Measurements from ENCODE around the gene TRPV6.

DNA sequence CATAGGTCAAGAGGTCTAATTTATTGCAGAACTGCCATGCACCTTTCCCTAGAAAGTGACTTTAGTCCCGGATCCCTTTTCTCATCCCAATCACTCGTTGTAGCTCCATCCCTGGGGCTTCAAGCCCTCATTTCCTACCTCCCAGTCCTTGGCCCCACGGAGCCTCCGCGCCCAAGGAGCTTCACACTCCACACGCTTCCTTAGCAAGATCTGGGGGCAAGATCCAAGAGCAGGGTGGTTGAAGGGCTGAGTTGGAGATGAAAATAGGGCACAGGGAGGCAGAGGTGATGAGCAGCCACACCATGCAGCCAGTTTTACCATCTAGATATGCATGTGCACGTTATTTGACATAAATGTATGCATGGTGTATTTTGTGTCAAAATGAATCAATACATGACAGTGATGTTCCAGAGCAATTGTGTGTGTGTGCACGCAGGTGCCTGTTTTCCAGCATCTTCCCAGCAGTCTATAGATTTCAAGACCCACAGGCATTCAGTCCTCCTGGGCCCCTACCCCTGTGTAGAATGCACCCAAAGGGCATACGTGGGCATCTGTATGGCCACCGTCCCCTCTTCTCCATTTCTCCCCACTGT is 6.0 kb upstream of the TRPV6 start:
- TF ChIP-seq, protein P1, sequence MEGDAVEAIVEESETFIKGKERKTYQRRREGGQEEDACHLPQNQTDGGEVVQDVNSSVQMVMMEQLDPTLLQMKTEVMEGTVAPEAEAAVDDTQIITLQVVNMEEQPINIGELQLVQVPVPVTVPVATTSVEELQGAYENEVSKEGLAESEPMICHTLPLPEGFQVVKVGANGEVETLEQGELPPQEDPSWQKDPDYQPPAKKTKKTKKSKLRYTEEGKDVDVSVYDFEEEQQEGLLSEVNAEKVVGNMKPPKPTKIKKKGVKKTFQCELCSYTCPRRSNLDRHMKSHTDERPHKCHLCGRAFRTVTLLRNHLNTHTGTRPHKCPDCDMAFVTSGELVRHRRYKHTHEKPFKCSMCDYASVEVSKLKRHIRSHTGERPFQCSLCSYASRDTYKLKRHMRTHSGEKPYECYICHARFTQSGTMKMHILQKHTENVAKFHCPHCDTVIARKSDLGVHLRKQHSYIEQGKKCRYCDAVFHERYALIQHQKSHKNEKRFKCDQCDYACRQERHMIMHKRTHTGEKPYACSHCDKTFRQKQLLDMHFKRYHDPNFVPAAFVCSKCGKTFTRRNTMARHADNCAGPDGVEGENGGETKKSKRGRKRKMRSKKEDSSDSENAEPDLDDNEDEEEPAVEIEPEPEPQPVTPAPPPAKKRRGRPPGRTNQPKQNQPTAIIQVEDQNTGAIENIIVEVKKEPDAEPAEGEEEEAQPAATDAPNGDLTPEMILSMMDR (IDR thresholded peaks at IDR 0.05; ENCODE audit: insufficient read depth, low read length), result no peak
- TF ChIP-seq POLR2AphosphoS5 (IDR thresholded peaks at IDR 0.05; ENCODE audit: low read depth), result no peak
- TF ChIP-seq, protein P2, sequence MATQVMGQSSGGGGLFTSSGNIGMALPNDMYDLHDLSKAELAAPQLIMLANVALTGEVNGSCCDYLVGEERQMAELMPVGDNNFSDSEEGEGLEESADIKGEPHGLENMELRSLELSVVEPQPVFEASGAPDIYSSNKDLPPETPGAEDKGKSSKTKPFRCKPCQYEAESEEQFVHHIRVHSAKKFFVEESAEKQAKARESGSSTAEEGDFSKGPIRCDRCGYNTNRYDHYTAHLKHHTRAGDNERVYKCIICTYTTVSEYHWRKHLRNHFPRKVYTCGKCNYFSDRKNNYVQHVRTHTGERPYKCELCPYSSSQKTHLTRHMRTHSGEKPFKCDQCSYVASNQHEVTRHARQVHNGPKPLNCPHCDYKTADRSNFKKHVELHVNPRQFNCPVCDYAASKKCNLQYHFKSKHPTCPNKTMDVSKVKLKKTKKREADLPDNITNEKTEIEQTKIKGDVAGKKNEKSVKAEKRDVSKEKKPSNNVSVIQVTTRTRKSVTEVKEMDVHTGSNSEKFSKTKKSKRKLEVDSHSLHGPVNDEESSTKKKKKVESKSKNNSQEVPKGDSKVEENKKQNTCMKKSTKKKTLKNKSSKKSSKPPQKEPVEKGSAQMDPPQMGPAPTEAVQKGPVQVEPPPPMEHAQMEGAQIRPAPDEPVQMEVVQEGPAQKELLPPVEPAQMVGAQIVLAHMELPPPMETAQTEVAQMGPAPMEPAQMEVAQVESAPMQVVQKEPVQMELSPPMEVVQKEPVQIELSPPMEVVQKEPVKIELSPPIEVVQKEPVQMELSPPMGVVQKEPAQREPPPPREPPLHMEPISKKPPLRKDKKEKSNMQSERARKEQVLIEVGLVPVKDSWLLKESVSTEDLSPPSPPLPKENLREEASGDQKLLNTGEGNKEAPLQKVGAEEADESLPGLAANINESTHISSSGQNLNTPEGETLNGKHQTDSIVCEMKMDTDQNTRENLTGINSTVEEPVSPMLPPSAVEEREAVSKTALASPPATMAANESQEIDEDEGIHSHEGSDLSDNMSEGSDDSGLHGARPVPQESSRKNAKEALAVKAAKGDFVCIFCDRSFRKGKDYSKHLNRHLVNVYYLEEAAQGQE (IDR thresholded peaks at IDR 0.05; ENCODE audit: insufficient replicate concordance, low read depth), result no peak

All from HL-60 (cell line).